HEK293 (cell line): ENCODE measurements around the gene CIC.

ENCODE experiments used
- CTCF ChIA-PET: fragments of 350-600 bp; formaldehyde crosslinking; extraction: SDS; loops from one replicate; lab custom pipeline; 2021; ENCODE audit warnings: antibody characterized with exemption; lab: Yijun Ruan, JAX
- POLR2A ChIA-PET: fragments of 300-600 bp; formaldehyde crosslinking; extraction: SDS; loops from one replicate; lab custom pipeline; 2020; ENCODE audit warnings: antibody characterized with exemption, inconsistent platforms; lab: Yijun Ruan, JAX
- H3K27ac ChIP-seq: fragments of 200-500 bp; sonication (Bioruptor generic); 2 replicates; pipeline ENCODE4 v1.5.1; 2014; ENCODE audit warnings: low read depth, low read length, control low read depth, inconsistent platforms; ENCODE audit errors: extremely low read depth
- H3K36me3 ChIP-seq, 2 experiments: fragments of 200-500 bp in 1 of 2; sonication (Bioruptor generic) in 1 of 2; 1 replicate in 1 of 2; 2 replicates in 1 of 2; pipeline ENCODE4 v1.5.1; 2014 to 2017; ENCODE audit warnings: inconsistent platforms in 2 of 2, low read length in 2 of 2; ENCODE audit not compliant: control insufficient read depth in 2 of 2, insufficient read depth in 1 of 2
- H3K4me1 ChIP-seq: fragments of 200-500 bp; sonication (Bioruptor generic); 2 replicates; pipeline ENCODE4 v1.5.1; 2014; ENCODE audit warnings: mild to moderate bottlenecking, low read length, inconsistent platforms; ENCODE audit not compliant: control insufficient read depth, insufficient read depth
- H3K4me3 ChIP-seq: 2 replicates; pipeline ENCODE4 v1.5.1; 2011; ENCODE audit warnings: low read depth, mild to moderate bottlenecking, control low read depth, low read length, moderate library complexity
- H3K9me3 ChIP-seq: fragments of 200-500 bp; sonication (Bioruptor generic); 2 replicates; pipeline ENCODE4 v1.5.1; 2014; ENCODE audit warnings: low read depth, low read length, inconsistent platforms; ENCODE audit not compliant: control insufficient read depth, insufficient read depth
- CTCF ChIP-seq: fragments of 450-650 bp; formaldehyde crosslinking; IDR thresholded peaks from 2 replicates; pipeline ENCODE4 v1.5.1; 2016; ENCODE audit warnings: missing biosample characterization, missing genetic modification characterization
- GLIS1 ChIP-seq: fragments of 450-650 bp; formaldehyde crosslinking; IDR thresholded peaks from 2 replicates; pipeline ENCODE4 v1.5.1; 2016; ENCODE audit warnings: missing biosample characterization, missing genetic modification characterization
- KLF16 ChIP-seq: fragments of 450-650 bp; formaldehyde crosslinking; IDR thresholded peaks from 2 replicates; pipeline ENCODE4 v1.5.1; 2017; ENCODE audit warnings: missing biosample characterization, missing genetic modification characterization
- KLF7 ChIP-seq: fragments of 450-650 bp; formaldehyde crosslinking; IDR thresholded peaks from 2 replicates; pipeline ENCODE4 v1.5.1; 2016; ENCODE audit warnings: missing biosample characterization, missing genetic modification characterization, borderline replicate concordance
- PRDM4 ChIP-seq: fragments of 450-650 bp; formaldehyde crosslinking; IDR thresholded peaks from 2 replicates; pipeline ENCODE4 v1.5.1; 2017; ENCODE audit warnings: missing biosample characterization, missing genetic modification characterization
- REST ChIP-seq: fragments of 450-650 bp; formaldehyde crosslinking; IDR thresholded peaks from 2 replicates; pipeline ENCODE4 v1.5.1; 2016; ENCODE audit warnings: missing biosample characterization, missing genetic modification characterization
- SP3 ChIP-seq: fragments of 450-650 bp; formaldehyde crosslinking; IDR thresholded peaks from 2 replicates; pipeline ENCODE4 v1.5.1; 2016; ENCODE audit warnings: missing biosample characterization, missing genetic modification characterization
- TRIM28 ChIP-seq: IDR thresholded peaks from 2 replicates; pipeline ENCODE4 v1.6.1; 2011; ENCODE audit warnings: low read length, control low read depth, borderline replicate concordance
- ZBTB11 ChIP-seq: fragments of 450-650 bp; formaldehyde crosslinking; conservative IDR thresholded peaks from 2 replicates; pipeline ENCODE4 v1.5.1; 2016; ENCODE audit warnings: low read depth, missing biosample characterization, missing genetic modification characterization
- ZBTB20 ChIP-seq: fragments of 450-650 bp; formaldehyde crosslinking; IDR thresholded peaks from 2 replicates; pipeline ENCODE4 v1.5.1; 2016; ENCODE audit warnings: missing biosample characterization, missing genetic modification characterization
- ZBTB44 ChIP-seq: fragments of 450-650 bp; IDR thresholded peaks from 2 replicates; pipeline ENCODE4 v1.5.1; 2018; ENCODE audit warnings: missing biosample characterization, mild to moderate bottlenecking, missing genetic modification characterization
- ZEB2 ChIP-seq: fragments of 450-650 bp; formaldehyde crosslinking; IDR thresholded peaks from 2 replicates; pipeline ENCODE4 v1.5.1; 2016; ENCODE audit warnings: missing biosample characterization, missing genetic modification characterization
- ZNF138 ChIP-seq: fragments of 450-650 bp; formaldehyde crosslinking; IDR thresholded peaks from 2 replicates; pipeline ENCODE4 v1.5.1; 2016; ENCODE audit warnings: missing biosample characterization, missing genetic modification characterization, borderline replicate concordance
- ZNF16 ChIP-seq: fragments of 450-650 bp; formaldehyde crosslinking; IDR thresholded peaks from 2 replicates; pipeline ENCODE4 v1.5.1; 2016; ENCODE audit warnings: low read depth, missing biosample characterization, missing genetic modification characterization
- ZNF174 ChIP-seq: fragments of 450-650 bp; formaldehyde crosslinking; IDR thresholded peaks from 2 replicates; pipeline ENCODE4 v1.5.0; 2017; ENCODE audit warnings: missing biosample characterization, mild to moderate bottlenecking, missing genetic modification characterization
- ZNF518A ChIP-seq: fragments of 450-650 bp; formaldehyde crosslinking; conservative IDR thresholded peaks from 2 replicates; pipeline ENCODE4 v1.5.1; 2016; ENCODE audit warnings: low read depth, missing biosample characterization, missing genetic modification characterization

CIC gene

GRCh38 chr19:42242512-42243409, 26.3 kb upstream of the CIC start, which contains the start of gene GSK3A:
TSS of gene GSK3A (minus strand) at chr19:42242602. CDS start at chr19:42242465, 137 bp downstream.
- H3K4me1 ChIP-seq = peaks cover 18% of the 10 kb centered on the region
- POLR2A ChIA-PET = interaction anchor here (0.5 to 13.9 kb wide), 36 partner anchors 9 to 979 kb away, joined by 3 to 242 read pairs (median 6); partner anchors contain the start of genes CIC, DEDD2, ERF and HNRNPUL1
- no peaks in the 10 kb centered on the region for H3K9me3 ChIP-seq
- H3K4me3 ChIP-seq = peak within 1 kb of the TSS; percentile 74
- peak within 1 kb of the TSS; percentile 99 for H3K27ac ChIP-seq
- peaks cover 25 to 33% of the 10 kb centered on the region in 2 experiments for H3K36me3 ChIP-seq
- CTCF ChIA-PET = interaction anchor here (0.6 to 11.8 kb wide), 18 partner anchors 9 to 703 kb away, joined by 3 to 276 read pairs (median 4); partner anchors contain the start of gene POU2F2
- peak; percentile 83 for TF ChIP-seq KLF16 (tag by site-specific recombination)
- 0 out of 2 replicates have a peak, but pooled peaks have one; percentile 5 for TF ChIP-seq CTCF (tag by site-specific recombination)
- peak; percentile 88 for TF ChIP-seq KLF7 (tag by site-specific recombination)
- TF ChIP-seq PRDM4 = peak; percentile 66; the same call in 1 of the 2 replicates
- peak; percentile 100 for TF ChIP-seq ZEB2 (tag by site-specific recombination)
- TF ChIP-seq ZNF16 (tag by site-specific recombination) = no peak
- TF ChIP-seq REST = 0 out of 2 replicates have a peak, but pooled peaks have one; percentile 7
- no peak for TF ChIP-seq ZNF174
- TF ChIP-seq ZBTB44 (tag by site-specific recombination) = peak; percentile 23; the same call in 1 of the 2 replicates
- TF ChIP-seq ZNF518A (tag by site-specific recombination) = peak; percentile 39
- peak; percentile 85 for TF ChIP-seq ZBTB11 (tag by site-specific recombination)
- TF ChIP-seq TRIM28 = 0 out of 2 replicates have a peak, but pooled peaks have one; percentile 27
- peak; percentile 99 for TF ChIP-seq SP3
- peak; percentile 93 for TF ChIP-seq ZBTB20 (tag by site-specific recombination)
- peak; percentile 82 for TF ChIP-seq GLIS1 (tag by site-specific recombination)
- TF ChIP-seq ZNF138 (tag by site-specific recombination) = no peak
